Activated CD4-positive, alpha-beta T cell treated with anti-CD3 and anti-CD28 coated beads, Interleukin-2, amount 10 ng/mL, durations not matched to agents 7 days and 5 days (primary cell): ENCODE data around the gene MAP7D1. TPM values are rescaled to one million over a fixed set of nuclear protein-coding genes. Genes with fewer than 3 reads are reported as not detected.

Experiments
- CTCF ChIA-PET: fragments of 350-600 bp; sonication (Branson Sonifier 250); formaldehyde crosslinking; loops from one replicate; lab custom pipeline; 2021; ENCODE audit warnings: antibody characterized with exemption; lab: Charles Lee
- POLR2A ChIA-PET: fragments of 350-600 bp; sonication (Branson Sonifier 250); formaldehyde crosslinking; loops from one replicate; lab custom pipeline; 2021; ENCODE audit warnings: antibody characterized with exemption; lab: Charles Lee
- DNase-seq: peaks from one replicate; pipeline ENCODE4 v3.0.0-alpha.2; 2020
- H3K27ac Mint-ChIP-seq: one replicate; pipeline ENCODE4 v1.8.0; 2021; ENCODE audit warnings: mild to moderate bottlenecking, moderate library complexity, mixed read lengths
- H3K27me3 Mint-ChIP-seq: one replicate; pipeline ENCODE4 v1.8.0; 2021; ENCODE audit warnings: mixed read lengths
- H3K36me3 Mint-ChIP-seq: one replicate; pipeline ENCODE4 v1.8.0; 2021; ENCODE audit warnings: low read depth, mixed read lengths
- H3K4me1 Mint-ChIP-seq: one replicate; pipeline ENCODE4 v1.8.0; 2021; ENCODE audit warnings: mixed read lengths
- H3K4me3 Mint-ChIP-seq: one replicate; pipeline ENCODE4 v1.8.0; 2021; ENCODE audit warnings: mild to moderate bottlenecking, moderate library complexity, mixed read lengths
- H3K9me3 Mint-ChIP-seq: one replicate; pipeline ENCODE4 v1.8.0; 2021; ENCODE audit warnings: mixed read lengths
- total RNA-seq, 2 experiments: library from RNA; stranded (reverse); gene quantifications; one replicate each; pipeline ENCODE4 v1.2.3, GENCODE V29; 2021

The MAP7D1 gene
- total RNA-seq, 2 experiments from 2014 or later: 209 to 226 TPM

DNA sequence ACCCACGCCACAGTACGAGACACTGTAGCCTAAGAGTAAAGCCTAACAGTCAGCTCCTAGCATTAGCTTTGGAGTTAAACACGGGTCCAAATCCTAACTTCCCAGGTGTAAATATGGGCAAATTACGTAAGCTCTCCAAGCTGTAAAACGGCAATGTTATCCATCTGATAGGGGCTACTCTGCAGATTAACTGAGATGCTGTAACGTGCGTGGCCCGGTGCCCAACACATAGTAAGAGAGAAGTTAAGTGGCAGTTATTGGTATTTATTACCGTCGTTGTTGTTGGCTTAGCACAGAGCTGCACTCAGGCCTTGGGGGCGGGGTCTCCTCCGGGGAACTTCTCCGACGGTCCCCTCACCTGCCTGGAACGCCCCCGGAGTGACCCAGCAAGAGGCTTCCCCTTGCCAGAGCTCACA, 7.1 kb upstream of the MAP7D1 start:
- Mint-ChIP-seq H3K4me3 (peak overlapping the region; percentile 97), H3K4me1 (peaks cover 62% of the 10 kb centered on the region), H3K36me3 (peaks cover 11% of the 10 kb centered on the region), H3K27ac (peak overlapping the region; percentile 98), H3K27me3 (no peaks in the 10 kb centered on the region), H3K9me3 (no peaks in the 10 kb centered on the region)
- CTCF ChIA-PET: interaction anchor here (0.8 to 4.0 kb wide), 44 partner anchors 10 to 694 kb away, joined by 3 to 85 read pairs (median 5); partner anchors contain the start of genes AGO3 and THRAP3
- POLR2A ChIA-PET: interaction anchor here (0.6 to 1.3 kb wide), 3 partner anchors 113 to 158 kb away, joined by 3 to 4 read pairs (median 3); partner anchors contain the start of gene SH3D21
- no peak for DNase-seq

DNA sequence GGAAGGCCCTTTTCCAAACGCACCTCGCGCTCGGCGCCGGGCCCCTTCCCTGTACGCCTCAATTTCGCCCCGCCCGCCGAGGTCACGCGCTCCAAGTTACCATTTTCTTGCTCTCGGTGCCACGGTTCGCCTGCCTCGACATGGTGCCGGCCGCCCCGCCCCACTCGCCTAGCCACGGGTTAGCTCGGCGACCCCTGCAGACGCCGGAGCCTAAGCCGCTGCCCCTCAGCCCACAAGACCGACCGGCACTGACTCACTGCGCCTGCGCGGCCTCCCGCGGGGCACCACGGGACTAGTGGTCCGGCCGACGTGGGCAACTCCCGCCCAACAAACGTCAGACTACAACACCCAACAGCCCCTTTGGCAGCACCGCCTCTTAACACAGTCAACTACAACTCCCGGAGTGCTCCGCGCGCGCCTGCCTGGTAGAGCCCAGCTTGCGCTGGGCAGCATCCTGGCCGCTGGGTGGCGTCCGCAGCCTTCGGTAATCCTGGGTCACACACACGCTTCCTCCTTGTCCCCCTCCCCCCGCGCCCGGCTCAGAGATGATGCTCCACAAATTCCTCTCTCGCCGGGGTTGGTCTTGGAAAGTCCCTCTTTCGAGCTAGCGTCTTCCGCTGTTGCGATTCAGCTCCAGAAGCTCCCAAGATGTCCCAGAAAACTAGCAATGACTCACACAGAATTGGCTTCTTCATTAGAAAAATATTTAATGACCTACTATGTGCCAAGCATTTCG, 6.6 kb upstream of the MAP7D1 start, which contains the start of gene TRAPPC3:
TSS of gene TRAPPC3 (minus strand) at position 250 of the 736 bp plus-strand sequence. CDS start at position 142, 108 bp downstream.
- peaks cover 11% of the 10 kb centered on the region for H3K36me3 Mint-ChIP-seq
- peak within 1 kb of the TSS; percentile 98 for H3K27ac Mint-ChIP-seq
- H3K4me1 Mint-ChIP-seq: peaks cover 67% of the 10 kb centered on the region
- no peaks in the 10 kb centered on the region for H3K9me3 Mint-ChIP-seq
- H3K4me3 Mint-ChIP-seq: peak within 1 kb of the TSS; percentile 97
- peak; percentile 99 for DNase-seq
- CTCF ChIA-PET: interaction anchor here (0.6 to 4.0 kb wide), 54 partner anchors 10 to 695 kb away, joined by 3 to 85 read pairs (median 4); partner anchors contain the start of genes AGO3 and THRAP3
- POLR2A ChIA-PET: interaction anchor here (0.6 to 1.3 kb wide), 4 partner anchors 12 to 157 kb away, joined by 3 to 5 read pairs (median 4); partner anchors contain the start of gene SH3D21
- H3K27me3 Mint-ChIP-seq: no peaks in the 10 kb centered on the region

DNA sequence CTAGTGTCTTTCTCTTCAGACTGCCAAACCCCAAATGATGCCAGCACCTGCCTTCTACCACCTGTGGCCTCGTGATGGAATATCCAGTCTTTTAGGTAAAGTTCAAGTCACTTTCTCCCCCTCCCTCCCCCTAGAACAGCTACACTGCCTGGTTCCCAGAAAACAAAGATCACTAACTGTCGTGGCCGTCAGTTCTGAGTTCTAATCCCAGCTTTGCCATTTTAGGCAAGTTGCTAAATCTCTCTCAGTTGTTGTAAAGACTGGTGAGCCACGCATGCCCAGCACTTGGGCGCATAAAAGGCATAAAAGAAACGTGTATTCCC, 6.0 kb upstream of the MAP7D1 start:
- no peaks in the 10 kb centered on the region for H3K9me3 Mint-ChIP-seq
- no peaks in the 10 kb centered on the region for H3K27me3 Mint-ChIP-seq
- H3K36me3 Mint-ChIP-seq: peaks cover 13% of the 10 kb centered on the region
- DNase-seq: peak; percentile 13
- H3K27ac Mint-ChIP-seq: peak overlapping the region; percentile 98
- H3K4me1 Mint-ChIP-seq: peaks cover 69% of the 10 kb centered on the region
- CTCF ChIA-PET: interaction anchor here (0.6 to 4.0 kb wide), 44 partner anchors 11 to 667 kb away, joined by 3 to 85 read pairs (median 5); partner anchors contain the start of genes AGO3 and THRAP3
- peak overlapping the region; percentile 97 for H3K4me3 Mint-ChIP-seq
- POLR2A ChIA-PET: interaction anchor here (1.1 to 1.3 kb wide), 2 partner anchors 11 to 136 kb away, joined by 4 to 5 read pairs; no protein-coding TSS in a partner anchor

DNA sequence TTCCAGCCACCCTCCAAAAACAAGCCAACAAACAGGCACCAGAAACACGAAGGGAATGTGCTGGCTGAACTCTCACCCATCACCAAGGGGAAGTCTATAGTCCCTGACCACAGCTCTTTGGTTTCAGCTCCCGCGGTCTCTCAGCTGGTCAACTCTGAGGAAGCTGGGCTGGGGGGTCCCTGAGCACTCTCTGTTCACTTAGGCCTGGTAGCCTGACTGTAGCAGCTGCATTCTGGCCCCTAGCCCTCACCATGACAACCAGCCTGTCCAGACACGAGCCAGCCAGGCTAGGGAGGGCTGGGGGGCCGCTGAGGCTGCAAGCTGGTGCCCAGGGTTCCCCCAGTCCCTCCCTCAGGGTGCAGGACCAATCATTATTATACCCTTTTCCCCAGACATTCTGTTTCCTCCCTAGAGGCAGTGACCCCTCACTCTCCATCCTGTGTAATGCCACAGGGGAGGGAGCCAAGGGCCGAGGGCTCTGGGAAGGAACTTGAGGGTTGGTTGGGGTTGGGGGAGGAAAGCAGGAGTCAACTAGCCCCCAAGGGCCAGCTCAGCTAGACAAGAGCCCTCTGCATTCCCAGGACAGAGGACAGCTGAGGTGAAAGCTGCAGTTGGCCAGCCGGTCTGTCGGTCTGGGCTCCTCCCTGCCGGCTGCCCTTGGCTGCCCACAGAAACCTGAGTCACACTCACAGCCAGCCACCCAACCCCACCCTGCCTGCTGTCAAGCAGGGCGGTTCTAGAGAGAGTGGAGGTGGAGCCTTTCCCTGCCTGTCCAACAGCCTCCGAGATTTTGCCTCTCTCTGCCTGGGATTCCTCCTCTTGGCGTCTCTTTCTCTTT, 5.4 kb upstream of the MAP7D1 start:
- peaks cover 75% of the 10 kb centered on the region for H3K4me1 Mint-ChIP-seq
- CTCF ChIA-PET: interaction anchor here (0.6 to 4.0 kb wide), 39 partner anchors 11 to 667 kb away, joined by 3 to 85 read pairs (median 6); partner anchors contain the start of genes AGO3 and THRAP3
- POLR2A ChIA-PET: interaction anchor here (1.1 to 1.3 kb wide), 2 partner anchors 11 to 135 kb away, joined by 4 to 5 read pairs; no protein-coding TSS in a partner anchor
- peak overlapping the region; percentile 97 for H3K4me3 Mint-ChIP-seq
- H3K9me3 Mint-ChIP-seq: no peaks in the 10 kb centered on the region
- peak; percentile 80 for DNase-seq
- H3K27me3 Mint-ChIP-seq: no peaks in the 10 kb centered on the region
- peaks cover 15% of the 10 kb centered on the region for H3K36me3 Mint-ChIP-seq
- peak overlapping the region; percentile 98 for H3K27ac Mint-ChIP-seq

DNA sequence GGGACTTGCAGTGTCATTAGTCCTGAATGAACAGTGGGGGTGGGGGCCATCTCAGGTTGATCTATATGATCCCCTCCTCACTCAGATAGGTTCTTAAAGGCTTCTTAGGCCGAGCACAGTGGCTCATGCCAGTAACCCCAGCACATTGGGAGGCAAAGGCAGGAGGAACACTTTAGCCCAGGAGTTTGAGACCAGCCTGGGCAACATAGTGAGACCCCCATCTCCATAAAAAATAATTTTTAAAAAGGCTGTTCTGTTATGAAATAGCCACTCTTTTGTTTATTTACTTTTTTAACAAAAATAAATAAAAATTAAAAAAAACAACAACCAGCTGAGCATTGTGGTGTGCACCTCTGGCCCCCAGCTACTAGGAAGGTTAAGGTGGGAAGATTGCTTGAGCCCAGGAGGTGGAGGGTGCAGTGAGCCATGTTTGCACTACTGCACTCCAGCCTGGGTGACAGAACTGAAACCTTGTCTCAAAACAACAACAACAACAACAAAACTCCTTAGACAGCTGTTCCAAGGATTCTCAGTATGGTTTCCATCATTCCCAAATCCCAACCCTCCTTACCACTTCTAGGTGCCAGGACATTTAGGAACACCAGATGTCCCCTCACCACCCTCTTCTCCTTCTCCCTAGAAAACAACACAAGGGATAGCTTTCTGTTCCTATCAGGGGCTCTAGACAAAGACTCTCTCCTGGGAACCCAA, 4.7 kb upstream of the MAP7D1 start:
- Mint-ChIP-seq H3K4me1 (peaks cover 75% of the 10 kb centered on the region), H3K4me3 (peak overlapping the region; percentile 97)

GRCh38 chr1:36151845-36152203, 4.1 kb upstream of the MAP7D1 start:
- H3K27ac Mint-ChIP-seq: peak overlapping the region; percentile 88
- no peaks in the 10 kb centered on the region for H3K9me3 Mint-ChIP-seq
- peaks cover 15% of the 10 kb centered on the region for H3K36me3 Mint-ChIP-seq
- peaks cover 72% of the 10 kb centered on the region for H3K4me1 Mint-ChIP-seq
- peak; percentile 75 for DNase-seq
- POLR2A ChIA-PET: no interaction called here
- H3K27me3 Mint-ChIP-seq: no peaks in the 10 kb centered on the region
- H3K4me3 Mint-ChIP-seq: peak overlapping the region; percentile 48
- CTCF ChIA-PET: interaction anchor here (1.2 to 4.0 kb wide), 5 partner anchors 10 to 135 kb away, joined by 3 to 85 read pairs (median 32); no protein-coding TSS in a partner anchor

More for the DNA sequence above, 4.7 kb upstream of the MAP7D1 start:
- Mint-ChIP-seq H3K9me3 (no peaks in the 10 kb centered on the region), H3K27me3 (no peaks in the 10 kb centered on the region), H3K36me3 (peaks cover 15% of the 10 kb centered on the region), H3K27ac (peak overlapping the region; percentile 98)
- DNase-seq: no peak
- POLR2A ChIA-PET: no interaction called here
- CTCF ChIA-PET: interaction anchor here (1.2 to 4.0 kb wide), 8 partner anchors 10 to 136 kb away, joined by 3 to 85 read pairs (median 17); partner anchors contain the start of gene THRAP3

DNA sequence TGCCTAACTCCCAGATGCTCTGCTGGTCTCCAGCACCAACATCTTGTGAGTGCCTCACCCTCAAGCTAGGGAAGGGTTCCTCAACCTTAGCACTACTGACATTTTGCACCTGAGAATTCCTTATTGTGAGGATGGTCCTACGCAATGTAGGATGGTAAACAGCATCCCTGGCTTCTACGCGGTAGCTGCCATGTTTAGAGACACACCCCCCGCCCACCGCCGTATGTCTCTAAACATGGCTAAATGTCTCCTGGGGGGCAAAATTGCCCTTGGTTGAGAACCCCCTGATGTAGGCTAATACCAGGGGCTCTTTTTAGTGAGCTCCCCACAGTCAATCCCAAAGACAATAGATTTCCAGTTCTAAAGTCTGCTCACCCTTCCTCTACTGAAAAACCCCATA, 2.5 kb upstream of the MAP7D1 start:
- ChIA-PET POLR2A (no interaction called here), CTCF (interaction anchor here (1.3 to 1.5 kb wide), 2 partner anchors 8 to 34 kb away, joined by 3 to 5 read pairs; no protein-coding TSS in a partner anchor)
- no peak for DNase-seq
- Mint-ChIP-seq H3K9me3 (no peaks in the 10 kb centered on the region), H3K4me3 (no peak overlapping the region), H3K27me3 (no peaks in the 10 kb centered on the region), H3K27ac (peak overlapping the region; percentile 75), H3K4me1 (peaks cover 70% of the 10 kb centered on the region), H3K36me3 (peaks cover 22% of the 10 kb centered on the region)

- H3K27me3 Mint-ChIP-seq: no peaks in the 10 kb centered on the region
- peak overlapping the region; percentile 87 for H3K4me3 Mint-ChIP-seq
- POLR2A ChIA-PET: no interaction called here
- H3K36me3 Mint-ChIP-seq: peaks cover 27% of the 10 kb centered on the region
- CTCF ChIA-PET: interaction anchor here (0.9 to 2.4 kb wide), 2 partner anchors 34 to 36 kb away, joined by 3 to 9 read pairs; no protein-coding TSS in a partner anchor
- peaks cover 71% of the 10 kb centered on the region for H3K4me1 Mint-ChIP-seq
- H3K27ac Mint-ChIP-seq: peak overlapping the region; percentile 95
- no peaks in the 10 kb centered on the region for H3K9me3 Mint-ChIP-seq
- DNase-seq: no peak
These were observed 1.6 kb upstream of the MAP7D1 start for GRCh38 chr1:36154335-36154734.

GRCh38 chr1:36154765-36155407, 1.1 kb upstream of the MAP7D1 start:
- H3K27ac Mint-ChIP-seq: peak overlapping the region; percentile 95
- H3K36me3 Mint-ChIP-seq: peaks cover 32% of the 10 kb centered on the region
- H3K27me3 Mint-ChIP-seq: no peaks in the 10 kb centered on the region
- H3K4me1 Mint-ChIP-seq: peaks cover 73% of the 10 kb centered on the region
- no peaks in the 10 kb centered on the region for H3K9me3 Mint-ChIP-seq
- POLR2A ChIA-PET: no interaction called here
- no peak for DNase-seq
- H3K4me3 Mint-ChIP-seq: peak overlapping the region; percentile 87
- CTCF ChIA-PET: interaction anchor here (0.7 to 2.4 kb wide), 4 partner anchors 10 to 91 kb away, joined by 3 to 9 read pairs (median 4); no protein-coding TSS in a partner anchor

- CTCF ChIA-PET: interaction anchor here (0.5 to 2.4 kb wide), 5 partner anchors 9 to 133 kb away, joined by 3 to 9 read pairs (median 4); no protein-coding TSS in a partner anchor
- H3K9me3 Mint-ChIP-seq: no peaks in the 10 kb centered on the region
- H3K36me3 Mint-ChIP-seq: peaks cover 46% of the 10 kb centered on the region
- peaks cover 74% of the 10 kb centered on the region for H3K4me1 Mint-ChIP-seq
- peak; percentile 75 for DNase-seq
- peak overlapping the region; percentile 92 for H3K27ac Mint-ChIP-seq
- H3K27me3 Mint-ChIP-seq: no peaks in the 10 kb centered on the region
- POLR2A ChIA-PET: interaction anchor here (0.5 kb wide), 1 partner anchor 84 kb away, joined by 5 read pairs; no protein-coding TSS in a partner anchor
- H3K4me3 Mint-ChIP-seq: peak overlapping the region; percentile 91
These were observed 562 bp downstream of the MAP7D1 start for GRCh38 chr1:36156329-36157114.
